Mucosa of rectum (tissue), 2 donors: ENCODE measurements around the gene HDGFL2.
A peak's percentile ranks its signal among the peaks of the same experiment; 100 is the strongest.
"Not testable (repeated sequence)": the region's sequence is repeated elsewhere in the genome, so short reads cannot be mapped to it uniquely, and the experiment has no call there.

Source experiments
- H3K27ac ChIP-seq, 2 donors: one replicate each; pipeline ENCODE4 v1.7.0; 2013; ENCODE audit warnings: inconsistent platforms in 2 of 2, low read depth in 2 of 2, low read length in 2 of 2
- H3K27me3 ChIP-seq, 2 donors: one replicate each; pipeline ENCODE4 v1.7.0; 2013; ENCODE audit warnings: low read length in 2 of 2; ENCODE audit not compliant: control insufficient read depth in 2 of 2, insufficient read depth in 2 of 2
- H3K36me3 ChIP-seq, 2 donors: one replicate each; pipeline ENCODE4 v1.7.0; 2013; ENCODE audit warnings: low read length in 2 of 2; ENCODE audit not compliant: control insufficient read depth in 2 of 2, insufficient read depth in 2 of 2
- H3K4me1 ChIP-seq, 2 donors: one replicate each; pipeline ENCODE4 v1.7.0; 2013; ENCODE audit warnings: low read length in 2 of 2, mild to moderate bottlenecking in 1 of 2; ENCODE audit not compliant: control insufficient read depth in 2 of 2, insufficient read depth in 2 of 2
- H3K4me3 ChIP-seq, 2 donors: one replicate each; pipeline ENCODE4 v1.7.0; 2013; ENCODE audit warnings: low read length in 2 of 2
- H3K9ac ChIP-seq, 2 donors: one replicate each; pipeline ENCODE4 v1.7.0; 2013; ENCODE audit warnings: low read length in 2 of 2, low read depth in 1 of 2, mild to moderate bottlenecking in 1 of 2
- H3K9me3 ChIP-seq, 2 donors: one replicate each; pipeline ENCODE4 v1.7.0; 2013; ENCODE audit warnings: low read length in 2 of 2; ENCODE audit not compliant: control insufficient read depth in 2 of 2
- donor health status: healthy.
- donor health status: Normal muscosa, but diverticular disease.

HDGFL2 gene

GRCh38 chr19:4533835-4534424, 61.8 kb downstream of the HDGFL2 start:
- Histone ChIP-seq H3K27ac (no peak overlapping the region), H3K9me3 (no peaks in the 10 kb centered on the region), H3K4me1 (peaks cover 3 to 8% of the 10 kb centered on the region in 2 donors), H3K36me3 (no peaks in the 10 kb centered on the region), H3K27me3 (peaks cover 0 to 5% of the 10 kb centered on the region in 2 donors), H3K9ac (no peak overlapping the region), H3K4me3 (no peak overlapping the region)

DNA sequence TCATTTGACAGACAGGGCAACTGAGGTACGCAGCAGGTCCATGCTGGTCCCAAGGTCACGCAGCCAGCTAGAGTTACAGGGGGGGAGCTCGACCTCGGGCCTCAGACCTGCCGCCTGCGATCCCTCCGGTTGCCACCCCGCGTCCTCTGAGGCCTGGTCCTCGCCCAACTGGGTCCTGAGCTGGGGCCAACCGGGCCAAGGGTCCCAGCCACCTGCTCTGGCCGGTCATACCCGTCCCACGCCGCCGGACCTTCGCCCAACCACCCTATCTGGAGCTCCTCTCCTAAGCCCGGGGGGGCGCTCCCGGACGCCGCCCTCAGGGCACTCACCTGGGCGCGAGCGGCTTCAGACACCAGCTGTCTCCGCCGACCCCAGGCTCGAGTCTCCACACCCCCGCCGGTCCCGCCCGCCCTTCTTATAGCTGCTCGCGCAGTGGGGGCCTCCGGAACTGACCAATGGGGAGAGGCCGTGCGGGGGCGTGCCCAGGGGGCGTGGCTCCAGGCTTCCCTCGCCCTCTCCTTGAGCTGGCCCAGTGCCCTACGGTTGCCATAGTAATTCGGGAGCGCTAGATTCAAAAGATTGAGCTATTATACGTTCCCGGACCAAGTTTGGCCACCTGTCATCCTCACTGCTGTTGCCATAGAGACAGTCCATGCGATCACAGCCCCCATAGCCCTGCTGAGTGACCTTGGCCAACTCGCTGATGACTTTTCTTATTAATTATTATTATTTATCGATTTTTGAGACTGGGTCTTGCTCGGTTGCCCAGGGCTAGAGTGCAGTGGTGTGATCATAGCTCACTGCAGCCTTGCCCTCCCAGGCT, 63.0 kb downstream of the HDGFL2 start, which contains the start of gene PLIN5:
Gene PLIN5 (minus strand): TSS at position 389 of the 823 bp plus-strand sequence. CDS start 1,150 bp downstream, outside the sequence.
- Histone ChIP-seq H3K4me3 (no peak within 1 kb of the TSS), H3K36me3 (no peaks in the 10 kb centered on the region), H3K27ac (no peak within 1 kb of the TSS), H3K9me3 (no peaks in the 10 kb centered on the region), H3K9ac (no peak within 1 kb of the TSS), H3K4me1 (peaks cover 8 to 10% of the 10 kb centered on the region in 2 donors), H3K27me3 (peaks cover 0 to 5% of the 10 kb centered on the region in 2 donors)

GRCh38 chr19:4536798-4537197, 64.7 kb downstream of the HDGFL2 start:
- Histone ChIP-seq H3K4me1 (peaks cover 10 to 11% of the 10 kb centered on the region in 2 donors), H3K36me3 (no peaks in the 10 kb centered on the region), H3K9me3 (no peaks in the 10 kb centered on the region), H3K27me3 (peaks cover 0 to 5% of the 10 kb centered on the region in 2 donors), H3K4me3 (no peak overlapping the region), H3K9ac (no peak overlapping the region), H3K27ac (no peak overlapping the region)

DNA sequence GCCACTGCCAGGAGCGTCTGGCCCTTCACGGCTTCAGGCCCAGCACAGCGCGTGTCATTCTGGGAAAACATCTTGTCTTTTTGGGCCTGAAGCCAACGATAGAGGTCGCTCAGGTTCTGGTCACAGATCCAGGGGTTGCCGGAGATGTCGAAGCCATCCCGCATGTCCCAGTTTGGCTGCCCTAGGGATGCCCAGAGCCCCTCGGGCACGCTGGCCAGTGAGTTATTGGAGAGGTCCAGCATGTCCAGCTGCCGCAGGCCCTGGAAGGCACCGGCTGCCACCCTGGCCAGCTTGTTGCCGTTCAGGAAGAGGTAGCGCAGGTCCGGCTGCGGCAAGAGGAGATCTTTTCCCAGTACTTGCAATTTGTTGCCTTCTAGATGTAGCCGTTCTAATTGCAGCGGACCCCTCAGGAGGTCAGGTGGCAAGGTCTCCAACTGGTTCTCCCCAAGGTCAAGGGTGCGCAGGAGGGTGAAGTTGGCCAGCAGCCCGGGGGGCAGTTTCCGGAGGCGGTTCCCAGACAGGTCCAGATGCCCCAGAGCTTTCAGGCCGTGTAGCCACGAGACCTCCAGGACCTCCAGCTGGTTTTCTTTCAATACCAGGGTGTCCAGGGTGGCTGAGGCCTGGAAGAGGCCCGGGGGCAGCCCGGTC, 66.0 kb downstream of the HDGFL2 start:
- Histone ChIP-seq H3K27me3 (peaks cover 0 to 5% of the 10 kb centered on the region in 2 donors), H3K27ac (no peak overlapping the region), H3K4me3 (no peak overlapping the region), H3K36me3 (no peaks in the 10 kb centered on the region), H3K9ac (no peak overlapping the region), H3K9me3 (no peaks in the 10 kb centered on the region), H3K4me1 (peaks cover 10 to 11% of the 10 kb centered on the region in 2 donors)

GRCh38 chr19:4538601-4538954, 66.5 kb downstream of the HDGFL2 start:
- Histone ChIP-seq H3K9ac (no peak overlapping the region), H3K4me3 (no peak overlapping the region), H3K27me3 (peaks cover 0 to 5% of the 10 kb centered on the region in 2 donors), H3K4me1 (peaks cover 10 to 11% of the 10 kb centered on the region in 2 donors), H3K9me3 (no peaks in the 10 kb centered on the region), H3K36me3 (no peaks in the 10 kb centered on the region), H3K27ac (no peak overlapping the region)

DNA sequence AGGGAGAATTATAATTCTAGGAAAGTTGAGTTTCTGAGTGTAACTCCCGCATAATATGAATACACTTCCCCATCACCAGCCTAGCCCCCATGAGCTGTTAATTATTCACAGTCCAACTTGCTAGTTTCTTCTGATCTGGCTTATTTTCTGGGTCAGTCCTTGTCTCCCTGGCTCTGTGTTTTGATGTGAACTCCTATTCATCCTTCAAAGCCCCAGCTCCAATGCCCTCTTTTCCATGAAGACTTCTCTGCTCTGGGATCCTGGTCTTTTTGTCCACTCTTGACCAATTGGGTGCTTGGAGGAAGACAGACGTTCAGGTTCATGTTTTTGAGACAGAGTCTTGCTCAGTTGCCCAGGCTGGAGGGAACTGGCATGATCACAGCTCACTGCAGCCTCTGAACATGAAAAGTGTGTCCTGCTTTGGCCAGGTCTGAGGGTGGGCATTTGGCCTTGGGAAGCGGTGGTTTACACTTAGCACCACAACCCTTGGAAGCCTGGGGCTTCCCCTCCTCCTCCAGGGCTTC, 67.1 kb downstream of the HDGFL2 start:
- H3K36me3 ChIP-seq, result no peaks in the 10 kb centered on the region
- no peaks in the 10 kb centered on the region for H3K9me3 ChIP-seq
- H3K4me3 ChIP-seq, result peak overlapping the region; percentile 56 to 74
- peak overlapping the region in 1 of 2 donors; percentile 69 for H3K27ac ChIP-seq
- H3K4me1 ChIP-seq, result peaks cover 10 to 11% of the 10 kb centered on the region in 2 donors
- H3K9ac ChIP-seq, result peak overlapping the region in 1 of 2 donors; percentile 61
- H3K27me3 ChIP-seq, result peaks cover 0 to 5% of the 10 kb centered on the region in 2 donors

DNA sequence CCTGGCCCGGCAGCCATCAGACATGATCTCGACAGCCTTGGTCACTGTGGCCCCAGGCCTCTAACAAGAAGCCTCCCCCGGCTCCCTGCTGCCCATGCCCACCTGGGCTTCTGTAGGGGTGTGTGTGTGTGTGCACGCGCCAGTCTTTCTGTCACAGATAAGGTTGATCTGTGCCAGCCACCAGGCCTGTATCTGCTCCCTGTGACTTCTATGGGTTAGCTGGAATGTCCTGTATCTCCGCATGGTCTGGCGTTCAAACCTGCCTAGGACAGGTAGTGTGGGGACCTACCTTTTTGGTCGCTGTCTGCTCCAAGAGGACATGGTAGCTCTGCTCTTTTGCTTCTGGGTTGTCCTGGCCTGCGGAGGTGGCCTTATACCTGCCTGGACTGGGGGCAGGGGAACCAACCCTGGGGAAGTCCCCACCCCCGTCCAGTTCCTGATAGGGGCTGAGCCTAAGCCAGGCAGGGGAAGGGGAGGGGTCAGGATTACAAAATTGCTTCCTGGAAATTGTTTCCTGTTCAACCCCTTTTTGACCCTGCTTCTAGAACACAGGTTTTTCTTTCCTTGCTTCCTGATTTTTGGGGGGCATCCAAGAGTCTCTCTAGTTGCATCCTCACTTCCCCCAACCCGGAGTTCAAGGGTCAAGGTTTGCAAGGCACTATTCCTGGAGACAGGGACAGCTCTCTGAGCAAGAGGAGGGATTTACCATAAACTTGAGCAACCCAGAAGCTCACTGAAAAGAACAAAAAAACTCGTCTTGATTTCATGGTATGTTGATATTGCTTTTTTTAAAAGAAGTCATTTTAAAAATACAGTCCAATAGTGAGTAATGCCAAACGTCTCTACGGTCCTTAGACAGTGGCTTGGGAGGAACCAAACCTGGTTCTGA, 67.8 kb downstream of the HDGFL2 start, which contains the start of gene LRG1:
Gene LRG1 (minus strand): TSS at position 344 of the 889 bp plus-strand sequence. CDS start 23 bp downstream, at position 321.
- no peaks in the 10 kb centered on the region for H3K36me3 ChIP-seq
- peak within 1 kb of the TSS; percentile 35 to 61 for H3K9ac ChIP-seq
- peaks cover 0 to 5% of the 10 kb centered on the region in 2 donors for H3K27me3 ChIP-seq
- H3K9me3 ChIP-seq, result no peaks in the 10 kb centered on the region
- peaks cover 10 to 11% of the 10 kb centered on the region in 2 donors for H3K4me1 ChIP-seq
- H3K4me3 ChIP-seq, result peak within 1 kb of the TSS; percentile 56 to 74
- peak within 1 kb of the TSS; percentile 69 to 75 for H3K27ac ChIP-seq

- H3K36me3 ChIP-seq, result no peaks in the 10 kb centered on the region
- no peak overlapping the region for H3K4me3 ChIP-seq
- peaks cover 4 to 7% of the 10 kb centered on the region in 2 donors for H3K4me1 ChIP-seq
- H3K27ac ChIP-seq, result no peak overlapping the region
- H3K9ac ChIP-seq, result no peak overlapping the region
- no peaks in the 10 kb centered on the region for H3K27me3 ChIP-seq
- H3K9me3 ChIP-seq, result no peaks in the 10 kb centered on the region
These were observed 69.2 kb downstream of the HDGFL2 start for GRCh38 chr19:4541114-4541805.

- not testable (repeated sequence) for H3K9me3 ChIP-seq, H3K4me3 ChIP-seq, H3K9ac ChIP-seq, H3K4me1 ChIP-seq, H3K27ac ChIP-seq, H3K36me3 ChIP-seq, H3K27me3 ChIP-seq
These were observed 69.7 kb downstream of the HDGFL2 start for GRCh38 chr19:4541806-4542145.
